Effector CD8-positive, alpha-beta T cell (primary cell): ENCODE measurements around the gene PGM1.

Experiments
- DNase-seq: peaks from one replicate; lab custom pipeline; 2025; lab: John Stamatoyannopoulos, UW

PGM1 gene

DNA sequence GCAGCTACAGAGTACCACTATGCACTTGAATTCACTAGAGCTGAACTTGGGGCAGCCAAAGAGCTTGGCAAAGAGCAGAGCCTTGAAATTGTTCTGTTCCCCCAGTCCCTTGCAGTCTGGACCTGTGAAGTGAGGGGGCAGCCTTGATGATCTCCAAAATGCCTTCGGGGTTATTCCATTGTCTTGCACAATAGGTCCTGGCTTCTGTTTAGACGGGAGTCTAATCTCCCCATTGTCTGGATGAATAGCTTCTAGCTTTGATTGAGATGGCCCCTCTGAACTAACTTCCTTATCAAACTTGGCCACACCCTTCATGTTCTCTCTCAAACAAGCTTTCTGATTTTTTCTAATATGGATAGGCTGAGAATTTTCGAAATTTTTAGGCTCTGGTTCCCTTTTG is 72.6 kb downstream of the PGM1 start:
- DNase-seq = no peak

DNA sequence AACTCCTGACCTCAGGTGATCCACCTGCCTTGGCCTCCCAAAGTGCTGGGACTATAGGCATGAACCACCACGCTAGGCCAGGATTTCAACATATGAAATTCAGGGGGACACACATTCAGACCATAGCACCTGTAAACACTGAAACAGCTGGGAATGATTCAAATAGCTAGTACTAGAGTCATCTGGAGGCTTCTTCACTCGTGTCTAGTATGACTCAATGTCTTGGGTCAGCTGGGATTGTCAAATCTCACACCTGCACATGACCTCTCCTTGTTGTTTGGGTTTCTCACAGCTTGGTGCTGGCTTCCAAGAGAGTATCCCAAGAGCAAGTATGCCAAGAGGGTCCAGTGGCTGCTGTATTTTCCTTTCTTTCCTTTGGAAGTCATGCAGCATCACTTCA is 75.1 kb downstream of the PGM1 start:
- no peak for DNase-seq

DNA sequence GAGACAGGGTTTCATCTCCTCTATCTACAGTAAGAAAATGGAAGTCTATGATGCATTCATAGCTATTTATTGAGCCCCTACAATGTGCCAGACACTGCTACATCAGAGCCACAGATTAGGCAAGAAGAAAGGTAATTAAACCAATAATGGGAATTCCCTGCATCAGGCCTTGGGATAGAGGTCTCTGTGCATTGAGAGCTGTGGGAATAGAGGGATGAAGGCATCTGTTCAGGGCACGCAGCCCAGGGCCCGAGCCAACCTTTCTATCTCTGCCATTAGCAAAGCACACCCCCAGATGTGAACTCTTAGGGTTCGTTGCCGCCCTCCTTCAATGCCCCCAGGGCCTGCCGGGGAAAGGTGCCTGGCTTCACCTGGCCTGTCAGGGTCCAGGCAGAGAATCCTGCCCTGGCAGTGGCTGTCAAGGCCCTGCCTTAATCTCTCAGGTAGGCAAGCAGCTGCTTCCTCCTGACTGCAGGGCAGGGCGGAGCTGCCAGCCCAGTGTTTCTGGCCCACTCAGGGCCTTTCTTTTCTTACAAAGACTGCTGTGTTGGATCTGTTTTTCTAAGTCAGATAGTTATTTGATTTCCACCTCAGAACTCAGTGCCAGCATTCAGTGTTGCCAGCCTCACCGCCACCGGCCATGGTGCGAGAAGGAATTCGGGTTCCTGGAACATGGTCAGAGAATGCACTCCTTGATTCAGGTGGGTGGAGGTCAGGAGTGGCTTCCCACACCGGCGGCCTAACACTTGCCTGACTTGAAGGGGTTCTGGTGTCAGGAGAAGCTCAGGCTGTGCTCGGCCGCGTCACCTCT is 76.1 kb downstream of the PGM1 start:
- no peak for DNase-seq

DNA sequence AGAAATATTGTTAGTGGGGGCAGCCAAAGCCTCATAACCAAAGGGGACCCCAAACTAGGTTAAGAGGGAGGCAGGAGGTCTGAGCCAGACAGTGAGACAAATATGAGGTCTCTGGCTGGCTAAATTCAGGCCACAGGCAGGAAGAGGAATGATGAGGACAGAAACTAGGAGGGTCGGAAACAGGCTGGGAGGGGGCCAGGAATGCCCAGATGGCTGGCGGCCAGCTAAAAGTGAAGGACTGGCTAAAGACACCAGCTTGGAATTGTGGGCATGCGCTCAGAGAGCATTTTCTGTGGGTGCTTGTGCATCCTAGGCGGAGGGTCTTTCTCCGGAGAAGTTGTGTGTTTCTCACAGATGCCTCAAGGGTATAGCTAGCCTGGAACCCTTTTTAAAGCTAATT is 77.0 kb downstream of the PGM1 start:
- no peak for DNase-seq

DNA sequence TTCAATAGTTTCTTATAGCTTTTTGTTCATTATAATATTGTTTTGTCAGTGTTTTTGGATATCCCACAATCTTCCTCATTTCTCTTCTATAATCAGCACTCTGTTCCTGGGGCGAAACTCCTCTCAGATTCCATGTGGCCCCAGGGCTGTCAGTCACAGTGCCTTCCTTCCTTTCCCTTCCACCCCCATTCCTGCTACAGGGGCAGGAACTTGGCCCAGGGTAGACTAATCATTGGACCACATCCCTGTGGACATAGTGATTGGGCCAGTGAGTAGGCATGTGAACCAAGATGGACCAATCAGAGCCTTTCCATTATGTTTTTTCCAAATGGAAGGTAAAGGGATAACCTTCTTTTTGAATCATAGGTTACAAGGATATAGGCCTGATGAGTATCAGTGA is 78.3 kb downstream of the PGM1 start:
- no peak for DNase-seq

DNA sequence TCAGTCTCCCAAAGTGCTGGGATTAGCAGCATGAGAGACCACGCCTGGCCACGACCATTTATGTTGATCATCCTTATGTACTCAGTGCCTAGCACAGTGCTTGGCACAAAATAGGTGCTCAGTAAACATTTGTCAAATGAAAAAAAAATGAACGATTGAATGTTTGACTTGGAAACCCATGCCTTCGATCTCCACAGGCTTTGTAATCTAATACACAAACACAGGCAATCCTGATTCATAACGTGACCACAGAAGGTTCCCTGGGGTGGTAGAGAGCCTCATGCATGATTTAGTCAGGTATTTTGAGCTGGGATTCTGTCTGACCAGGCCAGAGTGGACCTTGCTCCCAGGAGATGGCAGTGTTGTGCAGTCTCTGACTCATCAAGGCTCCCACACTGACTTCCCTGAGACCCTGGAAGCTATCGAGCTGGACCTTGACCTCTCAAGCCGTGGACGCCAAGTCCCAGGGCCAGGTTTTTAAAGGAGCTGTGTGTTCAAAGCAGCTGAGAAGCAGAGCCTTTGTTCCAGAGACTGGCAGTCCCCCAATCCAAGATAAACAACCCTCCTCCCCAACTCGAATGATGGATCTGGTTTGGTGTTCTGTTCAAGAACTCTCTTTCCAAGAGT is 81.1 kb downstream of the PGM1 start:
- DNase-seq = no peak

DNA sequence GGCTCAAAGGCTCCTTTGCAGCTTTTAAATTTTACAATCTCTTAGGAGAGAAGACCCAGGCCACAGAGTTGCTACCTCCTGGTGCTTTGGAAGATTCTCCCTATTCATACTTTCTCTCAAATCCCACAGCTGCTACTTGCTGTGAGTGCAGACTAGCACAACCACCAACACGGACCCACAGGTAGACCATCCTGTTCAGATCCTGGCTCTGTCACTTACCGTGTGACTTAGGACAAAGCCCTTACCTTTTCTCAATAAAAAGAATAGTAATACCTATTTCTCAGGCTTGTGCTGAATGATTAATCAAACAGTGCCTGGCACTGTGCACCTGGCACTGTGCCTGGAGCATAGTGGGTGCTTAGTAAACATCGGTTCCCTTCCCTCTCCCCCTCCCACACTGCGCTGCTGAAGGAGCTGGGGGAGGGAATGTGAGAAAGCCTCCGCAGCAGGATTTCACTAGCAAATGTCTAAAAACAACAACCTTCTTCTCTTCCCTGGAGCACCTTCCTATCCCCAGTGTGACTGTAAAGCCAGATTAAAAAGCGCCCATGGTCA is 81.7 kb downstream of the PGM1 start:
- no peak for DNase-seq

DNA sequence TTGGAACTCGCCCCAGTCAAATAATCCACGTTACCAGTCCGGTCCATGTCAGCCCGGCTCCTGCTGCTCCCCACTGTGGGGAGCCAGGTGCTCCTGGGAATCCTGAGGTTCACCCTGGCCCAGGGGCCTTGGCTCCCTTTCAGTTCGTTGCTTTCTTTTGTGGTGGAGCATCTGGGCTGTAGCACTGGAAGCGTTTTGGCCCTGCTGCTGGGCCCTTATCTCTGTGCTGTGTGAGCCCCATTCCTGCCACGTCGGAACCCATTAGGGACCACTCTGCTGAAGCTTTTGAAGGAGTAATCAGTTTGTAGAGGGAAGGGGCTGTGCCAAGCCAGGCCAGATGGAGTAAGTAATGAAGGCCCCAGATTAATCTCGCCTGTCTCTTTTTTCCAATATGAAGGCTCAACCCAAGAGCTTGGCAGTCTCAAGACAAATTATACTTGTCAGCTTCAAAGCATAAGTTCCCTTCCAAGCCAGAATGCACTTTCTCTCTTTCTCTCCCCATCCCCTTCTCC is 82.3 kb downstream of the PGM1 start:
- no peak for DNase-seq

DNA sequence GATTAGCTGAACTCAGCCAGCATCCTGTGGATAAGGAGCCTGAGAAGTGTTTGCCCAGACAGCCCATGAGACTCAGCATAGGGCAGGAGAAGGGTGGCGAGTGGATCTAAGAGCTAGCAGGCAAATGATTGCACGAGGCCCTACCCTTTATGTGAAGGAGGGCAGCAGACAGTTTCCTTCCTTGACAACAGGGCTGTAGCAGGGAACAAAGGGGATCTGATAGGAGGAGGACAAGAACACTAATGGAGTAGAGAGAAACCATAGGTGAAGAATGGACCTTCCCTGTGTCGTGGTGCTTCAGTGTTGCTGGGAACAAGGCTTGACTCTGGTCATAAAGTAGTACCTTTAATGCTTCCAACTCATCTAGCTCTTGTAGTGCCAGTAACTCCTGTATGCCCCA is 84.3 kb downstream of the PGM1 start:
- no peak for DNase-seq

DNA sequence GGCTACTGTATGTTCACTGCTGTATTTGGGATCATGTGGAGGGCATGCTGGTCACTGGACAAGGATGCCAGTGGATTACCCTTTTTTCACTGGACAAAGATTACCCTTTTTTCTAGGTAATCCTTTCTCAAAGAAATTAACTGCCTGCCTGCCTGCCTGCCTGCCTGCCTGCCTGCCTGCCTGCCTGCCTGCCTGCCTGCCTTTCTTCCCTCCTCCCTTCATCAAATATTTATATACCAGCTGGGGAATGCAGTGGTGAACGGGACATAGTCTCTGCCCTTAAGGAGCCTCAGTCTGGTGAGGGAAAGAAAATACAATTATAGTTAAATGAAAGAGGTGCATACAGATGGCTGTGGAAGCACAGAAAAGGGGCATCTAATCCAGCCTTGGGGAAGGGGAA is 85.0 kb downstream of the PGM1 start:
- DNase-seq = no peak

DNA sequence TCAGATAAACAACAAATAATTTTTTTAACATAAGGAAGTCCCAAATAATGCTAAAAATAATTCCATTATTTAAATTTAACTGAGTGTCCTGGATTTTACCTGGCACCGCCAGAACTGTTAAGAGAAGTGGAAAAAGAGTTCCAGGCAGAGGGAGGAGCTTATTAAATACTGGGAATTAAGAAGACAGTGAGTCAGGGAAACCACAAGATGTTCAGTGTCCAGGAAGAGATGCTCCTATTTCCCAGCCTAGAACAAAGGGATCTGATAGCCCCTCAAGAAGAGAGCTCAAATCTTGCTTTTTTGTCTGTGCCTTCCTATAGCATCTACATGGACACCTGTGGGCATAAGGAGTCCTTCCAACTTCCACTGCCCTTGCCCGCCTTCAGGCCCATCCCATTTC is 85.9 kb downstream of the PGM1 start:
- no peak for DNase-seq

DNA sequence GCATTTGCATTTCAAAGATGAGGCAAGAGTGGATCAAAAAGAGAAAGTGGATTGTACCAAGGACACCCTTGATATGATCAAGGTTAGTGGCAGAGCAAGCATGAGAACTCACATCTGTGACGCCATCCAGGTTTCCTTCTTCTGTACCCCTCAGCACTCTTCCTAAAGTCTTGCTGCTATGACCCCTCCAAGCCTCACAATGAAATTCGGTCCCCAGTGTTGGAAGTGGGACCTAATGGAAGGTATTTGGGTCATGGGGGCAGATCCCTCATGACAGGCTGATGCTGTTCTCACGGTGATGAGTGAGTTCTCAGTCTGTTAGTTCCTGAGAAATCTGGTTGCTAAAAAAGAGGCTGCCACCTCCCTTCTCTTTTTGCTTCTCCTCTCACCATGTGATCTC is 86.4 kb downstream of the PGM1 start:
- DNase-seq = no peak

DNA sequence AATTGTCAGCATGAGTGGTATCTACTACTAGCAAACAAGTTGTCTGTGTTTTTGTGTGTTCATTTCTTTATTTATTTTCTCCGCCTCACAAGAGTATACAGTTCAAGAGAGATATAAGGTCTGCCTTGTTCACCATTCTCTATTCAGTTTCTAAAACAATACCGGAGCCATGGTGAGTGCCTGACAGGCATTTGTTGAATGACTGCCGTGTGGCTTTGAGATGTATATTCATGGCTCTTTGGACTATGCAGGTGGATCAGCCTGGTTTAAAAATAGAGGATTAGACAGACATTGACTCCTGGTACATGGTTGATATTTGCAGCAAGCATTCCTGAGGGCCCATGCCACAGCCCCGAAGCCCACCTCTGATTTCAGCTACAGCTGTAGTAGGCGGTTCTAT is 89.7 kb downstream of the PGM1 start:
- no peak for DNase-seq

DNA sequence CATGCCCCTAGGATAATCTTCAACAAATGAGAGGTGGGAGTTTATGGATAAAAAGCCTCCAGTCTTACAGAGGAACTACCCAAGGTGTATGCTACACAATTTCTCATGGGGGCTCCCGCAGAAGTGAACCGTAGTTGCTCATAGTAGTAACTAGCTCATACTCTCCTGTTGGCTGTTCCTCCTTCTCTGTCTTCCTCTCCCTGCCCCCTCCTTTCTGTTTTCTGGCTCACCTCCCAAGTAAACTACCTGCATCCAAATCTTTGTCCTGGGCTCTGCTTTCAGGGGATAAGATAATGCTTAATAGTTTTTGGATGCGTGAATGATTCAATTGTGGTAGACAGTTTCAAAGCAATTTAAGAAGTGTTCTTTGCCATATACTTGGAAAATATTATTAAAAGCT is 90.5 kb downstream of the PGM1 start:
- no peak for DNase-seq

DNA sequence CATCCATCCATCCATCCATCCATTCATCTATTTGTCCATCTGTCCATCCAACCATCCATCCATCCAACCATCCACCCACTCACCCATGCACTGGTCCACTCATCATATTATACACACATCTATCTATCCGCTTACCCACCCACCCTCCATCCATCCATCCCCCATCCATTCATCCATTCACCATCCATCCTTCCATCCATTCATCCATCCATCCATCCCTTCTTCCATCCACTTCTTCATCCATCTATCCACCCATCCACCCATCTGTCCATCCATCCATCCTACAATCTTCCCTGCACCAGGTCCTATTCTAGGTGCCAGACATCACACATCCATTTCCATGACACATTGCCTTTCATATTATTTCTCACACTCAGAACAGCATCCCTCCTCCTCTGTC is 93.5 kb downstream of the PGM1 start:
- DNase-seq = no peak

DNA sequence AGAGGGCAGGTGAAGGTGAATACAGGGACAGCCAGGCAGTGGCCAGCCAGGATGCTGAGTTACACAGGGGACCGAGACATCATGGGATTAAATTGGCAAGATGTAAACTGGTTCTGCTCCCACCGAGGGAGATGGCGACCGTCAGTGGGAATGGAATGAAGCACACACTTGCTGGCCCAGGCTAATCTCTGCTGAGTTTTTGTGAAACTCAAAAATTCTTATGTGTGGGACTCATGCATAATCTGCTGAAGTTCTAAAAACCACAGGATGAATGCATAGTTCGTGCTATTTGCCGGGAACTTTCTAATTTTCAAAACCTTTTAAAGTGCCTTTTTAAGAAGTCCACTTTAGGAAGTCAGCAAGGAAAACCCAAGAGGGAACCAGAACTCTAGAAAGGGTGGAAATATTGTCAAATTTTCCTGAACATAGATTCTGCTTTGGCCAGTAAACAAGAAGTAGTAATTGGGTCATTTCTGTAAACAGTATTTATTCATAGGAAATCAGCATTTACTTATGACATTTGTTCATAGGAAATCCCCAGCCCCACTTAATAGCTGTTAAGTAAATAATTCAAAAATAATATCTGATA is 95.2 kb downstream of the PGM1 start:
- DNase-seq = no peak

DNA sequence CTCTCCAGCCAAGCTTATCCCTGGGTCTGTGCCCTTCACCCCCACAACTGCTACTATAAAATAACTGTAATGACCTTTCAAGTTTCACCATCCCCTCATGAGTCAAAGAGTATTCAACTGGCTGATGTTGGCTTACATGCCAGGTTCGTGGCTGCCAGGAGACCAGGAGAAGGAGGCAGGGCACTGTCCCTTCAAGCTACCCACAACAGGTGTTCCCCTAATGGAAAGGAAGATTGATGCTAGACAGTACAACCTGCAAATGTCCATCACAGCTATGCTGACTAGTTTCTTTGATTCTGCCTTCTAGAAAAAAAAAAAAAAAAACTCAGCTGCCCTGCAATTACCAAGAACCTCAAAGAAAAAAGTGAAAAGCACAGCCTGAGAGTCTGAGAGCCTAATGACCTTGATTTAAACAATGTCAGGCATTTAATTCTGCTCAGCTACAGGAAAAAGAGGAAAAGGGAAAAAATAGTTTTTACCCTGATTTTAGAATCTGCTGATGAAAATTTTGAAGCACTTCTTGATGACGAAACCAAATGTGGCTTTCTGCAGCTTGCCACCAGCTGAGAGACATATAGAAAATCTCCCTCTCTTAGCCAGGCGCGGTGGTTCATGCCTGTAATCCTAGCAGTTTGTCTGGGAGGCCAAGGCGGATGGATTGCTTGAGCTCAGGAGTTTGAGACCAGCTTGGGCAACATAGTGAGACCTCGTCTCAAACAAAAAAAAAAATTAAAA is 97.9 kb downstream of the PGM1 start:
- no peak for DNase-seq

DNA sequence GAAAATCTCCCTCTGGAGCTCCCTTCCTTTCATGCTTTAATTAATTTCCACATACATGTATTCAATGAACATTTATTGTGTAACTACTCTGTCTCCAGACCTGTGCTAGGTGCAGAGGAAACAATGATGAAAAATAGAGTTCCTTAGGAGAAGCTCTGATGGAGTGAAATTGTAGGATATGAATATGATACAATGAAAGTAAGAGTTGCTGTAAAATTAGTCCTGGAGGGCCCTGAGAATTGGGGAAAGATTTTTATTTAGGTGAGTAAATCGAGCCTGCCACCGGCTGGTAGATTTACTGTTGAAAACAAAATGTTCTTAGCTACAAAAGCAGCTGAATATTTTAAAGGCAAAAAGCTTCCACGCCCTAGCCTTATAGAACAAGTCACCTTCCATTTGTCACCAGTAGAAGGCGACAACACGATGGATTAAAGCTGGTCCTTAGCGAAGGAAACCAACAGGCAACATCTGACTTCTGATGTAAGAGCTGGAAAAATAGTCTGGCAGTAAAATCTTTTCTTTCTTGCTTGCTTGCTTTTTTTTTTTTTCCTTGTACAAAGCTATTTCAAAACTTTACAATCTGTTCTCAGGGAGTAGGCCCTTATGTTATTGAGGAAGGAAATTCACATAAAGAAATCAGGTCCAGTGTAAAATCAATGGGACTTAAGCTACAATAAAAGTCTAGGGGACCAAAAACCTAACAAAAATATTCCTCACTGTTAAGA is 98.7 kb downstream of the PGM1 start:
- no peak for DNase-seq

DNA sequence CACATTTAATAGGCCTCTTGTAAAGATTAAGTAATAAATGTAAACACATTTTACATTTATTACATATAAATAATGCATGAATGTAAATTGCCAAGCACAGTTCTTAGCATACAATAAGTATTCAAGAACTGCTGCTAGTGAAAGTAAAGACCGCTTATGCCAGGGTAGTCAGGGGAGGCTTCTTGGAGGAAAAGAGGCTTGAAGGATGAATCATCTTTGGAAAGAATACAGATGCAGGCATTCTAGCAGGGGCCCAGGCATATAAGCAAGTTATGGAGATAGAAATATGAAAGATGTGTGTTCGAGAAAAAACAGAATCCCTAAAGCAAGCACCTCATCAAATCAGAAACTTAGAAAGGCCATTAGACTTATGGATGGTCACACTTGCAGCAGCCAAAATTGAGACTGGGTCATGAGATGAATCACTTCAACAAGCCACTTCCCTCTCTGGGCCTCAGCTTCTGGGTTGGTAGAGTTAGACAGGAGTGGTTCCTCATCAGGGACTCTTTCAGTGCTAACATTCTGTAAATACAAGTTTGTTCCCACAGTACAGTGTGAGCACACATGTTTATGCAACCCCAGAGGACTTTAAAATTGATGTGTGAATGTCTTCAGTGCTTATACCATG is 100.8 kb downstream of the PGM1 start:
- no peak for DNase-seq

DNA sequence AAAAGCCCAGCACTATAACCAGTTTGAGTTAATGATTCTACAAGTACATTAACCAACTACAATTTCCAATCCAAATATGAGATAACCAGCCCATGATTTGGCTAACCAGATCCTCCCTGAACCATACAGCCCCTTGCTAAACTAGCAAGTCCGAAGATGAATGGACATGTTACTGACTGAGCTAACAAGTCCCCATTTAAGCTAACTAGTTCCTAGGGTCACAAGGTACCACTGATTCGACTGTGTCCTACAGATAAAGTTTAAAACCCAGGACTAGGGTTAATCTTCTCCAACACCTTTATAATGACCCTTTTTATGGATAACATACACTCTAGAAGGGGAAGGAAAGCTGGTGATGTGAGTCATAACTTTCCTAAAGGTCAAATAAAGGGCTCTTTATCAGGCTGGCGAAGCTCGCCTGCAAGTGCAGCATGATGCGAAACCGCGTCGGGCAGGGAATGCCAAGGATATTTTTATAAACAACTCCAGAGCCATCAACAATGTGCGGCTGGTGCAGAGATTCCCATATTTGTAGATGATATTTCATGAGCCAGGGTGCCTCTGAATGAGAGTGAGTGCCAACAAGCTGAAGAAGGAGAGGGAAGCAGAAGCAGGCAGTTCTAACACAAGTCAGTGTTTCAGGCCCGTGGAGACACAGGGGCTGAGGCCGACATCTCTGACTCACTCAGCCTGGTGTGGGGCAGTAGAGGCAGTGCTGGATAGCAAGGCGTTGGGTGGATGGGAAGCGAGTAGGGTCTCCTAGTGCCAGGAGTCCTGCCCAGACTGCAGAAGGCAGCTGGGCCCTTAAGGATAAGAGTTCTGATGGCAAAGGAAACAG is 105.0 kb downstream of the PGM1 start:
- DNase-seq = no peak
